GM12878 (cell line): ENCODE results near the gene MACROD2. TPM values are rescaled to one million over a fixed set of nuclear protein-coding genes. Genes with fewer than 3 reads are reported as not detected.

Experiments used
- ATAC-seq: fragments of 200-7000 bp; cut with Tn5 transposase; 3 replicates; pipeline ENCODE4 v1.9.1; 2020; ENCODE audit warnings: mild to moderate bottlenecking, moderate library complexity
- BruUV-seq: library from RNA; stranded (reverse); fragments of 400-500 nt; replicated peaks from 2 replicates; lab custom pipeline; 2021; lab: Mats Ljungman, UMichigan
- CTCF ChIA-PET: fragments of 300-600 bp; sonication (Branson Sonifier 250); formaldehyde crosslinking; extraction: SDS; loops from one replicate; lab custom pipeline; 2021; ENCODE audit warnings: inconsistent platforms; lab: Yijun Ruan, JAX
- POLR2A ChIA-PET: fragments of 350-600 bp; formaldehyde crosslinking; extraction: SDS; loops from one replicate; lab custom pipeline; 2021; ENCODE audit warnings: inconsistent platforms; lab: Charles Lee
- RAD21 ChIA-PET: fragments of 300-600 bp; sonication (Branson Sonifier 250); formaldehyde crosslinking; loops from one replicate; lab custom pipeline; 2023; ENCODE audit warnings: antibody characterized with exemption; ENCODE audit not compliant: unreplicated experiment; lab: Charles Lee
- SMC1A ChIA-PET: fragments of 300-600 bp; sonication (Branson Sonifier 250); formaldehyde crosslinking; loops from one replicate; lab custom pipeline; 2023; ENCODE audit not compliant: unreplicated experiment, uncharacterized antibody; lab: Charles Lee
- DNase-seq: peaks from one replicate; pipeline ENCODE4 v3.0.0-alpha.2; 2011; ENCODE audit warnings: low read depth, low spot score
- FAIRE-seq: peaks from 3 replicates; lab custom pipeline; 2011; peaks lifted over from hg19 to GRCh38; lab: Jason Lieb, UNC
- H2AFZ ChIP-seq: 2 replicates; pipeline ENCODE4 v1.6.0; 2011; ENCODE audit warnings: low read depth, low read length, control low read depth; ENCODE audit not compliant: control insufficient read depth
- H3K27ac ChIP-seq: 2 replicates; pipeline ENCODE4 v1.5.1; 2011; ENCODE audit warnings: control low read depth; ENCODE audit not compliant: control insufficient read depth, insufficient read depth
- H3K27me3 ChIP-seq, 2 experiments: replicated peaks in 1 of 2; 2 replicates each; pipeline versions ENCODE4 v1.6.0 to v1.6.1; 2011; ENCODE audit warnings: low read length in 1 of 2; ENCODE audit not compliant: control insufficient read depth in 2 of 2, insufficient read depth in 2 of 2
- H3K36me3 ChIP-seq, 2 experiments: 2 replicates each; pipeline ENCODE4 v1.5.1; 2011; ENCODE audit warnings: low read length in 1 of 2; ENCODE audit not compliant: control insufficient read depth in 2 of 2, insufficient read depth in 2 of 2
- H3K4me1 ChIP-seq: 2 replicates; pipeline ENCODE4 v1.6.1; 2011; ENCODE audit warnings: mild to moderate bottlenecking, low read length, moderate library complexity, mixed read lengths; ENCODE audit not compliant: control insufficient read depth, insufficient read depth
- H3K4me2 ChIP-seq: 2 replicates; pipeline ENCODE4 v1.6.0; 2011; ENCODE audit warnings: control low read depth; ENCODE audit not compliant: control insufficient read depth, insufficient read depth
- H3K4me3 ChIP-seq: fragments of 200-600 bp; sonication (generic); 2 replicates; pipeline ENCODE4 v1.5.1; 2016
- H3K79me2 ChIP-seq: 2 replicates; pipeline ENCODE4 v1.6.0; 2011; ENCODE audit warnings: low read length; ENCODE audit not compliant: control insufficient read depth, insufficient read depth
- H3K9ac ChIP-seq: 2 replicates; pipeline ENCODE4 v1.8.0; 2011; ENCODE audit warnings: low read length, control low read depth, mixed read lengths; ENCODE audit not compliant: control insufficient read depth, insufficient read depth
- H3K9me3 ChIP-seq: replicated peaks from 3 replicates; pipeline ENCODE4 v1.5.1; 2011; ENCODE audit warnings: mild to moderate bottlenecking, low read length; ENCODE audit not compliant: control insufficient read depth, insufficient read depth
- H4K20me1 ChIP-seq: 2 replicates; pipeline ENCODE4 v1.6.0; 2011; ENCODE audit not compliant: control insufficient read depth, insufficient read depth
- CEBPZ ChIP-seq: fragments of 150-350 bp; IDR thresholded peaks from 2 replicates; pipeline ENCODE4 v1.6.1; 2016; ENCODE audit warnings: low read depth, low read length
- JUND ChIP-seq: IDR thresholded peaks from 2 replicates; pipeline ENCODE4 v1.6.1; 2012; ENCODE audit warnings: low read depth, mild to moderate bottlenecking, low read length, improper control_type of control experiment, moderate library complexity
- KAT2A ChIP-seq: conservative IDR thresholded peaks from 2 replicates; pipeline ENCODE4 v1.6.1; 2011; ENCODE audit warnings: low read depth, low read length; ENCODE audit not compliant: control insufficient read depth
- SMAD1 ChIP-seq: fragments of 450-650 bp; IDR thresholded peaks from 2 replicates; pipeline ENCODE4 v1.6.1; 2018; ENCODE audit warnings: mild to moderate bottlenecking, low read depth; ENCODE audit not compliant: partially characterized antibody
- YY1 ChIP-seq: IDR thresholded peaks from 2 replicates; pipeline ENCODE4 v1.6.1; 2011; ENCODE audit warnings: low read depth, mild to moderate bottlenecking, low read length
- ZNF384 ChIP-seq: IDR thresholded peaks from 2 replicates; pipeline ENCODE4 v1.6.1; 2012; ENCODE audit warnings: low read depth, mild to moderate bottlenecking, low read length, improper control_type of control experiment, borderline replicate concordance
- WGBS: methylation state at CpG from one replicate; pipeline ENCODE4 v1.1.6; 2016; ENCODE audit warnings: low lambda C conversion rate; ENCODE audit not compliant: insufficient replicate concordance, insufficient coverage; ENCODE audit errors: missing lambda C conversion rate; 5-methylcytosine and 5-hydroxymethylcytosine counted together
- in situ Hi-C: fragments of 300-500 bp; cut with MboI; formaldehyde crosslinking; loops from 9 replicates; pipeline ENCODE4 v1.14.3; 2018; ENCODE audit warnings: mixed read lengths
- intact Hi-C: fragments of 100-400 bp; cut with micrococcal nuclease; formaldehyde crosslinking; loops from one replicate; pipeline ENCODE4 v1.14.2; 2022; ENCODE audit not compliant: unreplicated experiment
- polyA plus RNA-seq, 11 experiments: library from polyadenylated mRNA; depleted of rRNA in 4 of 11; unstranded in 6 of 11; stranded (reverse) in 5 of 11; fragments of >200 nt; fragmentation: Nextera tagmentation in 4 of 11; fragmentation: Illumina TruSeq in 1 of 11; extraction: Ambion mirVana in 4 of 11; extraction: Trizol in 1 of 11; gene quantifications; 1 replicate in 1 of 11; 2 replicates in 10 of 11; pipeline versions ENCODE4 v1.2.1 to v1.2.3, GENCODE V29; 2011 to 2016; ENCODE audit warnings: inconsistent platforms in 2 of 11, missing spikeins in 2 of 11, low read depth in 1 of 11
- total RNA-seq, 4 experiments: library from RNA; depleted of rRNA in 3 of 4; stranded (reverse); fragments of >200 nt in 3 of 4; fragmentation: Illumina TruSeq in 1 of 4; extraction: Trizol in 1 of 4; gene quantifications; 2 replicates each; pipeline versions ENCODE4 v1.2.1 to v1.2.3, GENCODE V29; 2013 to 2021
- TF ChIP-seq, protein P1 (sequence below): IDR thresholded peaks from 2 replicates; pipeline ENCODE4 v1.6.1; 2011; ENCODE audit warnings: low read depth, mild to moderate bottlenecking, low read length, moderate library complexity, borderline replicate concordance; ENCODE audit errors: extremely low read depth

The MACROD2 gene
- total and polyA plus RNA-seq, 10 of the 15 experiments (the other 5 are each of a cell fraction or from before 2014, with no cell fraction given): 1.1 to 21.5 (median 2.2) TPM

DNA sequence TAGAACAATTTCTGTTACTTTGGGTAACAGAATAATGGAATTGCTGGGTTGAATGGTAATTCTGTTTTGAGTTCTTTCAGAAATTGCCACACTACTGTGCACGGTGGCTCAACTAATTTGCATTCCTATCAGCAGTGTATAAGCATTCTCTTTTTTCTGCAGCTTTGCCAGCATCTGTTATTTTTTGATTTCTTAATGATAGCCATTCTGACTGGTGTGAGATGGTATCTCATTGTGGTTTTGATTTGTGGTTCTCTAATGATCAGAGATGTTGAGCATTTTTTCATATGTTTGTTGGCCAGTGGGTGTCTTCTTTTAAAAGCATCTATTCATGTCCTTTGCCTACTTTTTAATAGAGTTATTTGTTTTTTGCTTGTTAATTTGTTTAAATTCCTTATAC, 1731.1 kb downstream of the MACROD2 start (continued):
- TF ChIP-seq CEBPZ: no peak
- TF ChIP-seq JUND: no peak
- TF ChIP-seq ZNF384: no peak
- TF ChIP-seq, all 136 proteins: peak for 0

DNA sequence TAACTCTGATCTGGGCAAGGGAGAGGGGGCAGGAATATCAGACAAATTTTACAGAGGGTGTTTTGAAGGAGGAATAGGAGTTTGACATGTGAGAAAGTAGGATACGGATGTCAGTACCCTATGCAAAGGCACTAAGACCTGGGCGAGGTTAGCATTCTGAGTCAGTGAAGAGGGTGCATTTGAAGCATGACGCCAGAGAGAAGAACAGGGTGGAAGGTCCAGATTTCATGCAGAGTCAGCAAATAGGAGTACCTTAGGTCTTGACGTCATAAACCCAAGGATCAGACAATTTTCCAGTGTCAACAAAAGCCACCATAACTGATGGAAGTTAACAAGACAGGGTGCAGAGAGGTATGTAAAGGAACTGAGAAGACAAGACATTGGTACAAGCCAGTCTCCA, 1738.7 kb downstream of the MACROD2 start:
- Histone ChIP-seq H3K27me3 (no peaks in the 10 kb centered on the region), H3K4me3 (no peak overlapping the region), H3K27ac (no peak overlapping the region), H3K79me2 (no peaks in the 10 kb centered on the region), H3K4me2 (no peak overlapping the region), H2AFZ (no peak overlapping the region), H4K20me1 (no peaks in the 10 kb centered on the region), H3K36me3 (no peaks in the 10 kb centered on the region), H3K4me1 (no peaks in the 10 kb centered on the region), H3K9ac (no peak overlapping the region), H3K9me3 (no peaks in the 10 kb centered on the region)
- POLR2A ChIA-PET: no interaction called here
- no TSS peak for BruUV-seq
- CTCF ChIA-PET: no interaction called here
- no peak for DNase-seq
- TF ChIP-seq, protein P1, sequence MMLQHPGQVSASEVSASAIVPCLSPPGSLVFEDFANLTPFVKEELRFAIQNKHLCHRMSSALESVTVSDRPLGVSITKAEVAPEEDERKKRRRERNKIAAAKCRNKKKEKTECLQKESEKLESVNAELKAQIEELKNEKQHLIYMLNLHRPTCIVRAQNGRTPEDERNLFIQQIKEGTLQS: no peak
- no peak for TF ChIP-seq JUND
- no peak for TF ChIP-seq KAT2A
- TF ChIP-seq YY1: no peak
- TF ChIP-seq SMAD1: no peak
- WGBS: 11% methylated on average over 4 of the region's 4 CpGs
- in situ Hi-C loops: no loop called here
- RAD21 ChIA-PET: no interaction called here
- intact Hi-C loops: no loop called here
- FAIRE-seq: no peak
- SMC1A ChIA-PET: no interaction called here
- no peak for ATAC-seq
